ENCODE data around the gene TEP1. TPM values are rescaled to one million over a fixed set of nuclear protein-coding genes. Genes with fewer than 3 reads are reported as not detected.

The TEP1 gene
- total and polyA plus RNA-seq, 2 of the 8 experiments (the other 6 are each of a cell fraction or from before 2014, with no cell fraction given): 6.9 to 10.7 TPM

- TF ChIP-seq USF2 (IDR thresholded peaks at IDR 0.05; ENCODE audit: low read length) (no peak), RBBP5 (IDR thresholded peaks at IDR 0.05; ENCODE audit: borderline replicate concordance, low read depth, low read length) (no peak), ATF2 (IDR thresholded peaks at IDR 0.05; ENCODE audit: low read length) (no peak), BCL11A (IDR thresholded peaks at IDR 0.05; ENCODE audit: low read depth in 2 of 2, low read length in 2 of 2) (no peak), ZNF274 (IDR thresholded peaks at IDR 0.05; ENCODE audit: borderline replicate concordance, extremely low read depth, low read length) (no peak), BRCA1 (IDR thresholded peaks at IDR 0.05; ENCODE audit: low read depth, low read length) (no peak), SP1 (IDR thresholded peaks at IDR 0.05; ENCODE audit: low read depth, low read length) (no peak), HDAC6 (IDR thresholded peaks at IDR 0.05; ENCODE audit: low read depth, low read length) (no peak)
Observed at GRCh38 chr14:20345366-20345765, 67.9 kb downstream of the TEP1 start (continued).
